ENCODE data around the gene NIP7. TPM values are rescaled to one million over a fixed set of nuclear protein-coding genes. Genes with fewer than 3 reads are reported as not detected.

Gene NIP7
- total RNA-seq (2012; rRNA removed) (28.3 and 40.5 TPM in 2 replicates), polyA plus RNA-seq (2012; rRNA removed) (10.6 and 14.0 TPM in 2 replicates), Bru-seq, nascent RNA (percentile 81 among the genes with signal in this experiment), BruChase-seq, experiment 1, labeled RNA remaining after a 6-hour chase (percentile 83 among the genes with signal in this experiment), BruChase-seq, experiment 2, labeled RNA remaining after a 2-hour chase (percentile 95 among the genes with signal in this experiment)
- 3.4 and 16.1 TPM in 2 replicates for polyA plus RNA-seq (2012; cell fraction: cytosol; rRNA removed)
- polyA plus RNA-seq (2012; cell fraction: nucleus; rRNA removed; ENCODE audit: low replicate concordance), result 3.0 and 8.0 TPM in 2 replicates
- long read RNA-seq, transcript NIP7-201 (5 exons, 2,402 nt), result major isoform, 35 of 45 reads
- long read RNA-seq, partial matches to known transcripts, result 2 of 45 reads
- long read RNA-seq, other reads (novel, unspliced or antisense), result 6 of 45 reads

DNA sequence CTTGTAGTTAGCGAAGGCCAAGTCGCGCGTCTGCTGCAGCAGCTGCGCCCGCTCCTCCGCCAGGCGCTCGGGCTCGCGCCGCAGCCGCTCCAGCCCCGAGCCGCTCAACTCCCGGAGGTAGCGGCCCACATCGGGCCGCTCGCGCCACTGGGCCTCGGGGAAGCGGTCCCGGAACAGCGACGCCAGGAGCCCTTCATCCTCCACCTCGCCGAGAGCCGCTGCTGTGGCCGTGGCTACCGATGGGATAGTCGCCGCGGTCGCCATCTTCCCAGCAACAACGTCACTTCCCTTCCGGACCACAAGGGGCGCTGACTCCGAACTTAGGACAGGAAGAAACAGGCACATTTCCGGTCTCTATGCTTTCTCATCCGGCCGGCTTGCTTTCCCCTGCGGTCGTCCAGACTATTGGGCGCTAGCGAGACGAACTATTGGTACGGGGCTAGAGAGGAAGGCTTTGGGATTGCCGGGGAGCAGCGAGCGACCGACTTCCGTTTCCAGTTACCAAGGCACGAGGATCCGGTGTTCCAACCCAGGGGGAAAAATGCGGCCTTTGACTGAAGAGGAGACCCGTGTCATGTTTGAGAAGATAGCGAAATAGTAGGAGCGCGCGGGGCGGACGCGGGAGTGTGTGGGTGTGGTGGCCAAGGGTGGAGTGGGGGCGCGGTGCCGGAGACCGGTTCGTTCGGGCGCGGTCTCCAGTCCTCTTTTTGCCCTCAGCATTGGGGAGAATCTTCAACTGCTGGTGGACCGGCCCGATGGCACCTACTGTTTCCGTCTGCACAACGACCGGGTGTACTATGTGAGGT is at the start of gene NIP7, which contains the start of gene COG8:
Gene NIP7, plus strand, starts transcription at position 484 of the 806 bp plus-strand sequence. Its CDS starts 58 bp downstream, at position 542.
Gene COG8, minus strand, starts transcription at position 276 of the 806 bp plus-strand sequence. Its CDS starts 12 bp downstream, at position 264.
- H3K23ac ChIP-seq (ENCODE audit: low read depth, low read length), result peak within 1 kb of the TSS; percentile 91
- POLR2A ChIA-PET (ENCODE audit: unreplicated experiment), result interaction anchor here (0.6 kb wide), 1 partner anchor 10 kb away, joined by 5 read pairs; no protein-coding TSS in a partner anchor
- peak within 1 kb of the TSS; percentile 84 for H2AK5ac ChIP-seq (ENCODE audit: low read depth, low read length)
- H3K9ac ChIP-seq (ENCODE audit: low read depth, low read length), result peak within 1 kb of the TSS; percentile 83
- TSS peak; percentile 55 for BruUV-seq (replicated peaks)
- H3K9me1 ChIP-seq (ENCODE audit: insufficient read depth, low read length), result no peaks in the 10 kb centered on the region
- WGBS, 2 experiments (ENCODE audit: extremely low coverage in 2 of 2, insufficient read length in 1 of 2), result 1% methylated on average over 45 of the region's 77 CpGs; no CpG with 5 or more reads in 1 of the 2 experiments
- peak within 1 kb of the TSS; percentile 75 for H2BK5ac ChIP-seq (ENCODE audit: low read depth, low read length, poor library complexity, severe bottlenecking)
- H4K8ac ChIP-seq (ENCODE audit: low read depth in 2 of 2, low read length in 2 of 2), result peak within 1 kb of the TSS; percentile 70 to 84
- dilution Hi-C loops (cut with HindIII; ENCODE audit: low sequenced_read_pairs, unreplicated experiment), result no loop called here
- peak within 1 kb of the TSS; percentile 98 for H2AFZ ChIP-seq (replicated peaks; ENCODE audit: low read length, poor library complexity)
- peak within 1 kb of the TSS; percentile 95 for H3K4me2 ChIP-seq (ENCODE audit: low read depth, low read length)
- peaks cover 4% of the 10 kb centered on the region for H3K4me1 ChIP-seq (ENCODE audit: control insufficient read depth, insufficient read depth, low read length)
- no peak within 1 kb of the TSS for H3K18ac ChIP-seq (ENCODE audit: low read depth, low read length)
- peak within 1 kb of the TSS; percentile 63 for H3K56ac ChIP-seq (ENCODE audit: extremely low read depth, insufficient read depth, low read length)
- H4K91ac ChIP-seq (ENCODE audit: insufficient read depth, low read depth, low read length), result peak within 1 kb of the TSS; percentile 72
- peak within 1 kb of the TSS; percentile 32 for H4K5ac ChIP-seq (ENCODE audit: low read depth, low read length)
- CTCF ChIA-PET, result no interaction called here
- no peak within 1 kb of the TSS; the same call in 2 of the 3 replicates for H2BK15ac ChIP-seq (ENCODE audit: low read depth, low read length)
- TF ChIP-seq, protein P1, sequence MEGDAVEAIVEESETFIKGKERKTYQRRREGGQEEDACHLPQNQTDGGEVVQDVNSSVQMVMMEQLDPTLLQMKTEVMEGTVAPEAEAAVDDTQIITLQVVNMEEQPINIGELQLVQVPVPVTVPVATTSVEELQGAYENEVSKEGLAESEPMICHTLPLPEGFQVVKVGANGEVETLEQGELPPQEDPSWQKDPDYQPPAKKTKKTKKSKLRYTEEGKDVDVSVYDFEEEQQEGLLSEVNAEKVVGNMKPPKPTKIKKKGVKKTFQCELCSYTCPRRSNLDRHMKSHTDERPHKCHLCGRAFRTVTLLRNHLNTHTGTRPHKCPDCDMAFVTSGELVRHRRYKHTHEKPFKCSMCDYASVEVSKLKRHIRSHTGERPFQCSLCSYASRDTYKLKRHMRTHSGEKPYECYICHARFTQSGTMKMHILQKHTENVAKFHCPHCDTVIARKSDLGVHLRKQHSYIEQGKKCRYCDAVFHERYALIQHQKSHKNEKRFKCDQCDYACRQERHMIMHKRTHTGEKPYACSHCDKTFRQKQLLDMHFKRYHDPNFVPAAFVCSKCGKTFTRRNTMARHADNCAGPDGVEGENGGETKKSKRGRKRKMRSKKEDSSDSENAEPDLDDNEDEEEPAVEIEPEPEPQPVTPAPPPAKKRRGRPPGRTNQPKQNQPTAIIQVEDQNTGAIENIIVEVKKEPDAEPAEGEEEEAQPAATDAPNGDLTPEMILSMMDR (conservative IDR thresholded peaks at IDR 0.05; ENCODE audit: low read depth, low read length), result peak; percentile 87
- no peak for TF ChIP-seq NFE2L2 (IDR thresholded peaks at IDR 0.05; ENCODE audit: low read depth, low read length)
- TF ChIP-seq USF2 (IDR thresholded peaks at IDR 0.05; ENCODE audit: low read depth, low read length), result peak; percentile 7; the same call in 1 of the 2 replicates
- TF ChIP-seq MXI1 (IDR thresholded peaks at IDR 0.05; ENCODE audit: borderline replicate concordance, low read depth, low read length), result peak; percentile 82; the same call in 1 of the 2 replicates
- peak; percentile 80 for TF ChIP-seq POLR2A (IDR thresholded peaks at IDR 0.05; ENCODE audit: low read depth, low read length)
- H3K9me3 ChIP-seq (ENCODE audit: control insufficient read depth, insufficient read depth, low read length), result no peaks in the 10 kb centered on the region
- in situ Hi-C loops (cut with MboI; ENCODE audit: low sequenced_read_pairs), result no loop called here
- ATAC-seq (ENCODE audit: low read depth) (peak; percentile 97), DNase-seq (peak; percentile 98)
- intact Hi-C loops (cut with micrococcal nuclease), result loop anchor here (1.0 kb wide), 1 partner anchor 415 kb away; the partner anchor contains the start of gene NOB1
- H2BK20ac ChIP-seq (ENCODE audit: low read depth, low read length), result no peak within 1 kb of the TSS
- peaks cover 26% of the 10 kb centered on the region for H3K36me3 ChIP-seq (ENCODE audit: control insufficient read depth, insufficient read depth, low read length)
- H3K14ac ChIP-seq (replicated peaks; ENCODE audit: low read depth, low read length), result peak within 1 kb of the TSS; percentile 93
- H3K27ac ChIP-seq (ENCODE audit: insufficient read depth, low read length), result peak within 1 kb of the TSS; percentile 68
- no peaks in the 10 kb centered on the region for H4K20me1 ChIP-seq (ENCODE audit: insufficient read depth, low read length)
- H2AK9ac ChIP-seq (replicated peaks; ENCODE audit: low read depth, low read length, poor library complexity), result peak within 1 kb of the TSS; percentile 97
- H2BK120ac ChIP-seq (ENCODE audit: low read depth, low read length), result no peak within 1 kb of the TSS; the same call in 1 of the 2 replicates
- peak within 1 kb of the TSS; percentile 69 for H3K4me3 ChIP-seq (ENCODE audit: insufficient read depth, low read depth, low read length)
- peaks cover 29 to 58% of the 10 kb centered on the region in 2 experiments for H3K79me1 ChIP-seq (ENCODE audit: low read depth in 1 of 2, low read length in 2 of 2)
- H3K4ac ChIP-seq (ENCODE audit: low read depth, low read length), result peak within 1 kb of the TSS; percentile 90
- no peaks in the 10 kb centered on the region for H3K27me3 ChIP-seq (ENCODE audit: control insufficient read depth, insufficient read depth, low read length)

Measured in IMR-90 (cell line).